Measurements from ENCODE around the gene LSM8.
"Not testable (repeated sequence)": the region's sequence is repeated elsewhere in the genome, so short reads cannot be mapped to it uniquely, and the experiment has no call there.

GRCh38 chr7:118134420-118134819, 49.5 kb upstream of the LSM8 start:
- TF ChIP-seq CTCF (conservative IDR thresholded peaks at IDR 0.05); EZH2 (IDR thresholded peaks at IDR 0.05; ENCODE audit: low read depth): not testable (repeated sequence)
